GM19238 (cell line): ENCODE results near the gene ITPR1.

Experiments
- DNase-seq: peaks from one replicate; pipeline ENCODE4 v3.0.0; 2011; ENCODE audit warnings: low spot score; ENCODE audit not compliant: insufficient read length

Gene ITPR1

GRCh38 chr3:4508048-4508981 is 15.2 kb downstream of the ITPR1 start:
- DNase-seq, result peak; percentile 45

GRCh38 chr3:4509043-4509442 is 15.9 kb downstream of the ITPR1 start:
- DNase-seq, result no peak

- DNase-seq, result no peak
These were observed 17.0 kb downstream of the ITPR1 start for GRCh38 chr3:4509983-4510755.

- no peak for DNase-seq
These were observed 18.5 kb downstream of the ITPR1 start for GRCh38 chr3:4511491-4512262.

GRCh38 chr3:4512895-4513616 is 19.9 kb downstream of the ITPR1 start:
- DNase-seq, result no peak

- DNase-seq, result no peak
These were observed 21.2 kb downstream of the ITPR1 start for GRCh38 chr3:4514321-4514720.

GRCh38 chr3:4514916-4515315 is 21.8 kb downstream of the ITPR1 start:
- no peak for DNase-seq

- DNase-seq, result no peak
These were observed 22.9 kb downstream of the ITPR1 start for GRCh38 chr3:4515916-4516579.

- DNase-seq, result no peak
These were observed 23.9 kb downstream of the ITPR1 start for GRCh38 chr3:4517093-4517492.

- no peak for DNase-seq
These were observed 24.6 kb downstream of the ITPR1 start for GRCh38 chr3:4517643-4518311.

- no peak for DNase-seq
These were observed 27.1 kb downstream of the ITPR1 start for GRCh38 chr3:4520033-4520816.

GRCh38 chr3:4522947-4523346 is 29.8 kb downstream of the ITPR1 start:
- DNase-seq, result no peak

- no peak for DNase-seq
These were observed 30.9 kb downstream of the ITPR1 start for GRCh38 chr3:4523710-4524698.

- DNase-seq, result no peak
These were observed 32.5 kb downstream of the ITPR1 start for GRCh38 chr3:4525560-4526223.

- no peak for DNase-seq
These were observed 35.2 kb downstream of the ITPR1 start for GRCh38 chr3:4528320-4528719.

- DNase-seq, result no peak
These were observed 35.9 kb downstream of the ITPR1 start for GRCh38 chr3:4528819-4529600.
